ENCODE measurements around the gene PFN1. TPM values are rescaled to one million over a fixed set of nuclear protein-coding genes. Genes with fewer than 3 reads are reported as not detected.

Gene PFN1
- total RNA-seq, 1 donor from 2014 or later: 811 TPM

GRCh38 chr17:4948931-4949320 lies 596 bp upstream of the PFN1 start:
- peak overlapping the region; percentile 95 for H3K27ac ChIP-seq
- TF ChIP-seq POLR2A (IDR thresholded peaks at IDR 0.05) (peak in 1 of 2 donors; percentile 55), POLR2AphosphoS5 (IDR thresholded peaks at IDR 0.05; ENCODE audit: insufficient read depth in 1 of 2, low read depth in 1 of 2) (no peak)
- H3K4me1 ChIP-seq: peaks cover 45% of the 10 kb centered on the region
- H3K9me3 ChIP-seq: no peaks in the 10 kb centered on the region
- intact Hi-C loops (cut with DNase I): loop anchor here (5.0 kb wide), 1 partner anchor 48 kb away; the partner anchor contains the start of genes INCA1 and KIF1C
- H3K4me3 ChIP-seq: peak overlapping the region; percentile 91 to 99
- no peak for DNase-seq (ENCODE audit: extremely low spot score in 2 of 2)
- H3K27me3 ChIP-seq: no peaks in the 10 kb centered on the region
- H3K36me3 ChIP-seq: peaks cover 0 to 20% of the 10 kb centered on the region in 2 donors

GRCh38 chr17:4947411-4948165 lies 742 bp downstream of the PFN1 start:
- Histone ChIP-seq H3K27ac (peak overlapping the region; percentile 95), H3K27me3 (no peaks in the 10 kb centered on the region), H3K4me1 (peaks cover 40% of the 10 kb centered on the region), H3K36me3 (peaks cover 0 to 30% of the 10 kb centered on the region in 2 donors), H3K9me3 (no peaks in the 10 kb centered on the region), H3K4me3 (peak overlapping the region; percentile 91 to 99)
- intact Hi-C loops (cut with DNase I): loop anchor here (5.0 kb wide), 1 partner anchor 50 kb away; the partner anchor contains the start of genes INCA1 and KIF1C
- DNase-seq (ENCODE audit: extremely low spot score in 2 of 2): no peak
- TF ChIP-seq POLR2AphosphoS5 (IDR thresholded peaks at IDR 0.05; ENCODE audit: insufficient read depth in 1 of 2, low read depth in 1 of 2) (peak in 1 of 2 donors; percentile 72), CTCF (IDR thresholded peaks at IDR 0.05) (no peak), POLR2A (IDR thresholded peaks at IDR 0.05) (peak in 1 of 2 donors; percentile 19)

- Histone ChIP-seq H3K27me3 (no peaks in the 10 kb centered on the region), H3K36me3 (peaks cover 0 to 35% of the 10 kb centered on the region in 2 donors), H3K27ac (peak overlapping the region; percentile 95), H3K4me1 (peaks cover 43% of the 10 kb centered on the region), H3K9me3 (no peaks in the 10 kb centered on the region), H3K4me3 (peak overlapping the region; percentile 91 to 99)
- TF ChIP-seq POLR2AphosphoS5 (IDR thresholded peaks at IDR 0.05; ENCODE audit: insufficient read depth in 1 of 2, low read depth in 1 of 2): no peak
- TF ChIP-seq CTCF (IDR thresholded peaks at IDR 0.05): no peak
- no peak for TF ChIP-seq POLR2A (IDR thresholded peaks at IDR 0.05)
- intact Hi-C loops (cut with DNase I): loop anchor here (5.0 kb wide), 1 partner anchor 50 kb away; the partner anchor contains the start of genes INCA1 and KIF1C
- no peak for DNase-seq (ENCODE audit: extremely low spot score in 2 of 2)
Observed at GRCh38 chr17:4947010-4947410, 1.3 kb downstream of the PFN1 start.

- intact Hi-C loops (cut with DNase I): loop anchor here (5.0 kb wide), 1 partner anchor 51 kb away; the partner anchor contains the start of genes INCA1 and KIF1C
- H3K4me1 ChIP-seq: peaks cover 49% of the 10 kb centered on the region
- H3K4me3 ChIP-seq: peak overlapping the region; percentile 91 to 99
Observed at GRCh38 chr17:4946312-4946976, 1.9 kb downstream of the PFN1 start.

More at GRCh38 chr17:4946312-4946976, 1.9 kb downstream of the PFN1 start:
- Histone ChIP-seq H3K27me3 (no peaks in the 10 kb centered on the region), H3K27ac (peak overlapping the region; percentile 95), H3K36me3 (peaks cover 0 to 35% of the 10 kb centered on the region in 2 donors), H3K9me3 (no peaks in the 10 kb centered on the region)
- DNase-seq (ENCODE audit: extremely low spot score in 2 of 2): no peak
- TF ChIP-seq POLR2AphosphoS5 (IDR thresholded peaks at IDR 0.05; ENCODE audit: insufficient read depth in 1 of 2, low read depth in 1 of 2) (no peak), CTCF (IDR thresholded peaks at IDR 0.05) (no peak), POLR2A (IDR thresholded peaks at IDR 0.05) (no peak)
